Measurements from ENCODE around the gene FBXW11.

DNA sequence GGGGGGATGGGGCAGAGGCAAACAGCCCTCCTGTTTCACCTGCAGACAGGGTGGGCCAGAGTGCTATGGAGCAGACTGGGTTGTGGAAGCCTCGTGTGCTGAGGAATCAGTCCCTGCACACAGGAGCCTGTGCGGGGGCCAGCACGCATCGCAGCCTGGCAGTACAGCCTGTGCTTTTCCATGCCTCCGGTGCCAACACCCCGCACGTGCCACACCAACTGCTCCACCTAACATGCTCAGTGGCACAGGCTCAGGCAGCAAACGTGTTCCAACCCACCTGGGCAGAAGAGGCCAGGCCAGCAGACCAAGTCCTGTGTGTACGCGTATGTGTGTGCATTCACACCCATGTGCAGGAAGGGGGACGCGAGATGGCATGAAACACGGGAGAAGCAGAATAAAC is 37.4 kb upstream of the FBXW11 start:
- TF ChIP-seq, protein P1, sequence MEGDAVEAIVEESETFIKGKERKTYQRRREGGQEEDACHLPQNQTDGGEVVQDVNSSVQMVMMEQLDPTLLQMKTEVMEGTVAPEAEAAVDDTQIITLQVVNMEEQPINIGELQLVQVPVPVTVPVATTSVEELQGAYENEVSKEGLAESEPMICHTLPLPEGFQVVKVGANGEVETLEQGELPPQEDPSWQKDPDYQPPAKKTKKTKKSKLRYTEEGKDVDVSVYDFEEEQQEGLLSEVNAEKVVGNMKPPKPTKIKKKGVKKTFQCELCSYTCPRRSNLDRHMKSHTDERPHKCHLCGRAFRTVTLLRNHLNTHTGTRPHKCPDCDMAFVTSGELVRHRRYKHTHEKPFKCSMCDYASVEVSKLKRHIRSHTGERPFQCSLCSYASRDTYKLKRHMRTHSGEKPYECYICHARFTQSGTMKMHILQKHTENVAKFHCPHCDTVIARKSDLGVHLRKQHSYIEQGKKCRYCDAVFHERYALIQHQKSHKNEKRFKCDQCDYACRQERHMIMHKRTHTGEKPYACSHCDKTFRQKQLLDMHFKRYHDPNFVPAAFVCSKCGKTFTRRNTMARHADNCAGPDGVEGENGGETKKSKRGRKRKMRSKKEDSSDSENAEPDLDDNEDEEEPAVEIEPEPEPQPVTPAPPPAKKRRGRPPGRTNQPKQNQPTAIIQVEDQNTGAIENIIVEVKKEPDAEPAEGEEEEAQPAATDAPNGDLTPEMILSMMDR (IDR thresholded peaks at IDR 0.05; ENCODE audit: low read depth, low read length), result no peak
- TF ChIP-seq EZH2phosphoT487 (IDR thresholded peaks at IDR 0.05; ENCODE audit: low read depth), result no peak

Measured in OCI-LY3 (cell line).